OCI-LY1 (cell line): ENCODE data around the gene TPRG1.

ENCODE experiments used
- H2AFZ ChIP-seq: fragments of 200-600 bp; sonication (generic), shearing (Covaris generic); 2 replicates; pipeline ENCODE4 v1.6.0; 2014; ENCODE audit warnings: antibody characterized with exemption, mild to moderate bottlenecking, low read length
- H3F3A ChIP-seq: fragments of 200-600 bp; sonication (generic), shearing (Covaris generic); 2 replicates; pipeline ENCODE4 v1.6.0; 2014; ENCODE audit warnings: mild to moderate bottlenecking, antibody characterized with exemption, low read length, moderate library complexity; ENCODE audit not compliant: insufficient read depth
- H3K27ac ChIP-seq: fragments of 200-600 bp; sonication (generic); 2 replicates; pipeline ENCODE4 v1.5.1; 2014; ENCODE audit warnings: low read length, mixed run types, mild to moderate bottlenecking, low read depth; ENCODE audit not compliant: poor library complexity, severe bottlenecking
- H3K27me3 ChIP-seq: fragments of 200-600 bp; sonication (generic); 2 replicates; pipeline ENCODE4 v1.6.0; 2014; ENCODE audit warnings: antibody characterized with exemption, mild to moderate bottlenecking, low read length, moderate library complexity; ENCODE audit not compliant: insufficient read depth
- H3K36me3 ChIP-seq: fragments of 200-600 bp; sonication (generic); 2 replicates; pipeline ENCODE4 v1.6.1; 2014; ENCODE audit warnings: mild to moderate bottlenecking, antibody characterized with exemption, low read length, moderate library complexity, mixed read lengths; ENCODE audit not compliant: insufficient read depth
- H3K4me1 ChIP-seq: fragments of 200-600 bp; sonication (generic); 2 replicates; pipeline ENCODE4 v1.5.1; 2014; ENCODE audit warnings: mild to moderate bottlenecking, low read length, moderate library complexity; ENCODE audit not compliant: insufficient read depth, severe bottlenecking
- H3K4me2 ChIP-seq: fragments of 200-600 bp; sonication (generic), shearing (Covaris generic); 2 replicates; pipeline ENCODE4 v1.6.1; 2014; ENCODE audit warnings: low read length
- H3K4me3 ChIP-seq: fragments of 200-600 bp; sonication (generic); 2 replicates; pipeline ENCODE4 v1.5.1; 2014; ENCODE audit warnings: low read length, low read depth, mild to moderate bottlenecking, mixed read lengths; ENCODE audit not compliant: poor library complexity, severe bottlenecking
- H3K79me2 ChIP-seq: fragments of 200-600 bp; shearing (Covaris generic); 2 replicates; pipeline ENCODE4 v1.6.1; 2016; ENCODE audit warnings: mixed run types, low read length, mixed read lengths; ENCODE audit not compliant: insufficient read depth
- H3K9ac ChIP-seq: fragments of 200-600 bp; sonication (generic), shearing (Covaris generic); 2 replicates; pipeline ENCODE4 v1.6.1; 2014; ENCODE audit warnings: mild to moderate bottlenecking, low read length, mixed read lengths
- H3K9me2 ChIP-seq: fragments of 200-600 bp; sonication (generic), shearing (Covaris generic); 2 replicates; pipeline ENCODE4 v1.6.1; 2014; ENCODE audit warnings: low read depth, mild to moderate bottlenecking, low read length, mixed read lengths
- H3K9me3 ChIP-seq: fragments of 200-600 bp; shearing (Covaris generic); 2 replicates; pipeline ENCODE4 v1.6.1; 2014; ENCODE audit warnings: low read length, mixed read lengths
- H4K20me1 ChIP-seq: fragments of 200-600 bp; sonication (generic), shearing (Covaris generic); 2 replicates; pipeline ENCODE4 v1.6.0; 2016; ENCODE audit warnings: mild to moderate bottlenecking, low read length; ENCODE audit not compliant: insufficient read depth
- EZH2 ChIP-seq: fragments of 200-600 bp; sonication (generic), shearing (Covaris generic); IDR thresholded peaks from 2 replicates; pipeline ENCODE4 v1.8.0; 2017; ENCODE audit warnings: borderline replicate concordance, mixed run types, mild to moderate bottlenecking, antibody characterized with exemption, low read length, moderate library complexity, mixed read lengths
- TF ChIP-seq, protein P1 (sequence below): fragments of 200-600 bp; sonication (generic), shearing (Covaris generic); IDR thresholded peaks from 2 replicates; pipeline ENCODE4 v1.5.1; 2017; ENCODE audit warnings: mild to moderate bottlenecking, antibody characterized with exemption, low read length, moderate library complexity, mixed read lengths

TPRG1 gene

DNA sequence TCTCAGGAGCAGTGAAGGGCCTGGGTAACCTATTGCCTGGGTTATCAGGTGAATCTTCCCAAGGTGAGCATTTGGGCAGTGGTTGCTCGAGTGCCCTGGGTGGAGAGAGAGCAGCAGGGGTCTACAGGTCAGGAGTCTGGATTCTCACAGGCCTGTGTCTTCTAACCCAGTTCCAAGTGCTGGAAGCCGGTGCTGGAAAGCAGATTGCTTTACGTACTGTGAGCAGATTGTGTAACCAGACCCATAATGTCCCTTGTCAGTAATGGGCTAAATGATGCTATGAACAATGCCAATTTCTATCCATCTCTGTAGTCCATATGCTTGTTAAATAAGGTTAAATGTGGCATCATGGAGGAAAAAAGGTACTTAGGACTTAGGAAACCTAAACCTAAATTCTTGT lies 106.5 kb downstream of the TPRG1 start:
- Histone ChIP-seq H2AFZ (no peak overlapping the region), H3K9ac (no peak overlapping the region), H3K4me1 (no peaks in the 10 kb centered on the region), H3K9me2 (no peaks in the 10 kb centered on the region), H3K4me2 (no peak overlapping the region), H4K20me1 (no peaks in the 10 kb centered on the region), H3K36me3 (no peaks in the 10 kb centered on the region), H3F3A (no peaks in the 10 kb centered on the region), H3K27ac (no peak overlapping the region), H3K79me2 (no peaks in the 10 kb centered on the region), H3K27me3 (no peaks in the 10 kb centered on the region), H3K4me3 (no peak overlapping the region), H3K9me3 (no peaks in the 10 kb centered on the region)
- TF ChIP-seq, protein P1, sequence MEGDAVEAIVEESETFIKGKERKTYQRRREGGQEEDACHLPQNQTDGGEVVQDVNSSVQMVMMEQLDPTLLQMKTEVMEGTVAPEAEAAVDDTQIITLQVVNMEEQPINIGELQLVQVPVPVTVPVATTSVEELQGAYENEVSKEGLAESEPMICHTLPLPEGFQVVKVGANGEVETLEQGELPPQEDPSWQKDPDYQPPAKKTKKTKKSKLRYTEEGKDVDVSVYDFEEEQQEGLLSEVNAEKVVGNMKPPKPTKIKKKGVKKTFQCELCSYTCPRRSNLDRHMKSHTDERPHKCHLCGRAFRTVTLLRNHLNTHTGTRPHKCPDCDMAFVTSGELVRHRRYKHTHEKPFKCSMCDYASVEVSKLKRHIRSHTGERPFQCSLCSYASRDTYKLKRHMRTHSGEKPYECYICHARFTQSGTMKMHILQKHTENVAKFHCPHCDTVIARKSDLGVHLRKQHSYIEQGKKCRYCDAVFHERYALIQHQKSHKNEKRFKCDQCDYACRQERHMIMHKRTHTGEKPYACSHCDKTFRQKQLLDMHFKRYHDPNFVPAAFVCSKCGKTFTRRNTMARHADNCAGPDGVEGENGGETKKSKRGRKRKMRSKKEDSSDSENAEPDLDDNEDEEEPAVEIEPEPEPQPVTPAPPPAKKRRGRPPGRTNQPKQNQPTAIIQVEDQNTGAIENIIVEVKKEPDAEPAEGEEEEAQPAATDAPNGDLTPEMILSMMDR: no peak
- no peak for TF ChIP-seq EZH2

DNA sequence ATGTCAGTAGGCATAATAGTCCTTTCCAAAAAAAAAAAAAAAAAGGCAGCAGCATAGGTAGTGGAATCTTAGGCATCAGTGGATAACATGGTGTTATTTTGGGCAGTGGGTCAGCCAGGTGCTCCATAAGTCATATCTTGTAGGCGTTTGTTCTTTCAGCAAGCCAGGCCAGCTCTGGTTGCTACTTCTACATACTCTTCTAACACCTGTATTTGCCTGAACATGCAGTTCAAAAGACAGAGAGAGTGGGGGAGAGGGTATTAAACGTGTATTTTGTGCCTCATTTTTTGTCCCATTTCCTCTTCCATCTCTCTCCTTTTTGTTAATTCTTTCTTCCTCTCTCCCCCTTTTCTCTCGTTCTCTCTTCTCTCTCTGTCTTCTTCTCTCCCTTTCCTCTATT lies 110.4 kb downstream of the TPRG1 start:
- H3K9ac ChIP-seq: no peak overlapping the region
- H3K9me3 ChIP-seq: no peaks in the 10 kb centered on the region
- H3F3A ChIP-seq: no peaks in the 10 kb centered on the region
- H4K20me1 ChIP-seq: no peaks in the 10 kb centered on the region
- H3K4me3 ChIP-seq: no peak overlapping the region
- no peaks in the 10 kb centered on the region for H3K9me2 ChIP-seq
- TF ChIP-seq EZH2: no peak
- TF ChIP-seq, protein P1: no peak
- no peaks in the 10 kb centered on the region for H3K36me3 ChIP-seq
- H3K27ac ChIP-seq: no peak overlapping the region
- no peaks in the 10 kb centered on the region for H3K79me2 ChIP-seq
- no peak overlapping the region for H3K4me2 ChIP-seq
- H3K4me1 ChIP-seq: no peaks in the 10 kb centered on the region
- no peaks in the 10 kb centered on the region for H3K27me3 ChIP-seq
- no peak overlapping the region for H2AFZ ChIP-seq

DNA sequence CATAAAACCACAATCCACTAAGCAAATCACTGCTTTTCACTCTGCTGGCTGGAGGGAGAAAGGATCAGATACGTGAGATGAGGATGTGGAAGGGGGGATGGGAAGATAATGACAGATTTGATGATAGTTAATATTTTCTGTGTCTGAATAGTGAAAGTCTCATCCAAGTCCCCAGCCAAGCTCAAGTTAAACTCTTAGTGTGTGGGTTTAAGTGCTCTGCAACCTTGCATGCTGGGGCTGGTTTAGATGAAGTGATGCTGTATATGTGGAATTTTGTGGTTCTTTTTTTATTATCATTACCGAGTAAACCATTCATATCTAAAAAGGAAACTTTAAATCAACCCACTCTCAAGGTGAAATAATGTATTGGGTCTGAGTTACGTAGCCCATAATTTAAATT lies 111.0 kb downstream of the TPRG1 start:
- no peak overlapping the region for H2AFZ ChIP-seq
- H3K9me2 ChIP-seq: no peaks in the 10 kb centered on the region
- no peak overlapping the region for H3K9ac ChIP-seq
- H3K4me2 ChIP-seq: no peak overlapping the region
- TF ChIP-seq EZH2: no peak
- TF ChIP-seq, protein P1: no peak
- no peaks in the 10 kb centered on the region for H4K20me1 ChIP-seq
- H3K9me3 ChIP-seq: no peaks in the 10 kb centered on the region
- no peaks in the 10 kb centered on the region for H3K4me1 ChIP-seq
- H3F3A ChIP-seq: no peaks in the 10 kb centered on the region
- no peak overlapping the region for H3K27ac ChIP-seq
- H3K36me3 ChIP-seq: no peaks in the 10 kb centered on the region
- H3K79me2 ChIP-seq: no peaks in the 10 kb centered on the region
- H3K4me3 ChIP-seq: no peak overlapping the region
- no peaks in the 10 kb centered on the region for H3K27me3 ChIP-seq
